GM12892 (cell line): Measurements from ENCODE around the gene MRGPRX3.
"Not testable (repeated sequence)": the region's sequence is repeated elsewhere in the genome, so short reads cannot be mapped to it uniquely, and the experiment has no call there.

ENCODE experiments used
- DNase-seq: peaks from one replicate; pipeline ENCODE4 v3.0.0; 2011; ENCODE audit not compliant: insufficient read length
- FAIRE-seq: peaks from 2 replicates; lab custom pipeline; 2011; peaks lifted over from hg19 to GRCh38; lab: Jason Lieb, UNC
- POLR2A ChIP-seq: IDR thresholded peaks from 2 replicates; pipeline ENCODE4 v1.6.1; 2011; ENCODE audit warnings: low read depth, low read length, control low read depth
- POLR2AphosphoS5 ChIP-seq: IDR thresholded peaks from 2 replicates; pipeline ENCODE4 v1.6.1; 2011; ENCODE audit warnings: low read depth, low read length, control low read depth
- TAF1 ChIP-seq: IDR thresholded peaks from 2 replicates; pipeline ENCODE4 v1.6.1; 2011; ENCODE audit warnings: low read depth, mild to moderate bottlenecking, control low read depth, low read length, borderline replicate concordance

MRGPRX3 gene

GRCh38 chr11:18115360-18116127 is 16.8 kb upstream of the MRGPRX3 start:
- no peak for TF ChIP-seq TAF1
- TF ChIP-seq POLR2A, result no peak
- TF ChIP-seq POLR2AphosphoS5, result no peak
- FAIRE-seq (peak; percentile 92), DNase-seq (peak; percentile 49)

- DNase-seq, FAIRE-seq: not testable (repeated sequence)
These were observed 11.0 kb upstream of the MRGPRX3 start for GRCh38 chr11:18121331-18121828.

- not testable (repeated sequence) for FAIRE-seq, DNase-seq
These were observed 1.3 kb upstream of the MRGPRX3 start for GRCh38 chr11:18131115-18131514.

- TF ChIP-seq POLR2A, result no peak
- TF ChIP-seq POLR2AphosphoS5, result no peak
- no peak for TF ChIP-seq TAF1
- no peak for FAIRE-seq
- DNase-seq, result no peak
These were observed 2.9 kb downstream of the MRGPRX3 start for GRCh38 chr11:18135308-18135707.

DNA sequence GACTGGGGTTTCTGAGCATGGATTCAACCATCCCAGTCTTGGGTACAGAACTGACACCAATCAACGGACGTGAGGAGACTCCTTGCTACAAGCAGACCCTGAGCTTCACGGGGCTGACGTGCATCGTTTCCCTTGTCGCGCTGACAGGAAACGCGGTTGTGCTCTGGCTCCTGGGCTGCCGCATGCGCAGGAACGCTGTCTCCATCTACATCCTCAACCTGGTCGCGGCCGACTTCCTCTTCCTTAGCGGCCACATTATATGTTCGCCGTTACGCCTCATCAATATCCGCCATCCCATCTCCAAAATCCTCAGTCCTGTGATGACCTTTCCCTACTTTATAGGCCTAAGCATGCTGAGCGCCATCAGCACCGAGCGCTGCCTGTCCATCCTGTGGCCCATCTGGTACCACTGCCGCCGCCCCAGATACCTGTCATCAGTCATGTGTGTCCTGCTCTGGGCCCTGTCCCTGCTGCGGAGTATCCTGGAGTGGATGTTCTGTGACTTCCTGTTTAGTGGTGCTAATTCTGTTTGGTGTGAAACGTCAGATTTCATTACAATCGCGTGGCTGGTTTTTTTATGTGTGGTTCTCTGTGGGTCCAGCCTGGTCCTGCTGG is 4.9 kb downstream of the MRGPRX3 start:
- FAIRE-seq, result no peak
- no peak for DNase-seq
- TF ChIP-seq POLR2A, result no peak
- no peak for TF ChIP-seq POLR2AphosphoS5
- TF ChIP-seq TAF1, result no peak

GRCh38 chr11:18140145-18140544 is 7.8 kb downstream of the MRGPRX3 start:
- no peak for DNase-seq
- TF ChIP-seq POLR2AphosphoS5, result no peak
- no peak for TF ChIP-seq TAF1
- no peak for TF ChIP-seq POLR2A
- no peak for FAIRE-seq

GRCh38 chr11:18144243-18144642 is 11.9 kb downstream of the MRGPRX3 start:
- FAIRE-seq (no peak), DNase-seq (no peak)
- TF ChIP-seq POLR2A, result no peak
- no peak for TF ChIP-seq POLR2AphosphoS5
- no peak for TF ChIP-seq TAF1

DNA sequence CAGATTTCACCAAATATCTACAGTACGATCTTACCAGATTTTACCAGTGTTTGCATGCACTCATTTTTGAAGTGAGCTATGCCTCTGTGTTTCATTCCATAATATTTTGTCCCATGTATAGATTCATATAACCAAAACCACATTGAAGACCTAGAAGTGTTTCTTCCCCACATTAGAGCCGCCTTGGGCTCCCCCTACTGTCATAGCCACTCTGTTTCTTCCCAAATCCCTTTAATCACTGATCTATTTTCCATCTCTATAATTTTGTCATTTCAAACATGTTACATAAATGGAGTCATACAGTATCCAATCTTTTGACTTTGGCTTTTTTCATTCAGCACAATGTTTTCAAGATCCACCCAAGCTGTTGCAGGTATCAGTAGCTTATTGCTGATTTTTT is 12.7 kb downstream of the MRGPRX3 start:
- FAIRE-seq (no peak), DNase-seq (no peak)
- no peak for TF ChIP-seq POLR2A
- no peak for TF ChIP-seq POLR2AphosphoS5
- TF ChIP-seq TAF1, result no peak

DNA sequence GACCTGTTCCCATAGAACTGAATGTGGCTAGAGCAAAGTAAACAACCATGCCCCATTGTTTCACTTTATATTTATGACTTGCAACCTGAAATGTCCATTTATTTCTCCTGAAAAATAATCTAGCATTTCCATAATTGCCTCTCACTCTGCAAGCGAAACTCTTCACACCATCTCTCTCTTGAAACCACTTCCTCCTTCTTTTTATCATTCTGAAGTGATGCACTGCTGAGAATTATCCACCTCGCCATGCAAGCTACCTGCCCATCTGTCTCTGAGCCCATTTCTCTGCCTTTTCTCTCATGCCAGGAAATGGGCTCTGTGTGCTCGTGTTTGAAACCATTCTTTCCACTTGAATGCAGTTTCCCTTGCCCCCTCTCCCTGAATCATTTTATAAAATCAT is 13.5 kb downstream of the MRGPRX3 start:
- FAIRE-seq (no peak), DNase-seq (no peak)
- TF ChIP-seq POLR2A, result no peak
- no peak for TF ChIP-seq TAF1
- no peak for TF ChIP-seq POLR2AphosphoS5

DNA sequence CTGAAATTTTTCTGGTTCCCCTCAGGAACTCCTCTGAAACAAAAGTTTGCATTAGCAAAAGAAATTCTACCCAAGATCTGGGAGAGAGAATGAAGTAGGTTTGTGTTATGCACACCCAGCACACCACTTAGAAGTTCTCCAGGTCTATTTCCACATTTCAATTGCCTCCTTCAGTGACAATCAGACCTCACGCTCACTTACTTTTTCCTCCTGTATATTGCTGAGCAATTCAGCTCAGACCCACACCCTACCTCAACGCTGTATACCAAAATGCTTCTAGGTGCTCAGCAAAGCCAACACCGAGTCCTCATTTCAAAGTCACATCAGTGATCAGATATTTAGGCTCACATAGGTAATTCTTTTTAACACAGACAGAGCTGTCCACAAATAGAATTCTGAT is 19.2 kb downstream of the MRGPRX3 start:
- no peak for FAIRE-seq
- DNase-seq, result no peak
- TF ChIP-seq POLR2AphosphoS5 (no peak), POLR2A (no peak), TAF1 (no peak)

GRCh38 chr11:18168372-18168771 is 36.0 kb downstream of the MRGPRX3 start:
- TF ChIP-seq POLR2A (no peak), TAF1 (no peak), POLR2AphosphoS5 (no peak)
- FAIRE-seq, result no peak
- DNase-seq, result no peak

GRCh38 chr11:18171377-18172000 is 39.1 kb downstream of the MRGPRX3 start:
- TF ChIP-seq TAF1, result no peak
- no peak for TF ChIP-seq POLR2AphosphoS5
- no peak for TF ChIP-seq POLR2A
- FAIRE-seq (no peak), DNase-seq (no peak)

GRCh38 chr11:18172666-18173065 is 40.3 kb downstream of the MRGPRX3 start, which contains the start of gene MRGPRX4:
Gene MRGPRX4, plus strand, starts transcription at chr11:18172837. Its CDS starts 420 bp downstream, at chr11:18173257.
- FAIRE-seq, result no peak
- no peak for DNase-seq
- TF ChIP-seq TAF1 (no peak), POLR2A (no peak), POLR2AphosphoS5 (no peak)
